ENCODE measurements around the gene GATAD2A. TPM values are rescaled to one million over a fixed set of nuclear protein-coding genes. Genes with fewer than 3 reads are reported as not detected.

The GATAD2A gene
- total and polyA plus RNA-seq, 2 of the 8 experiments (the other 6 are each of a cell fraction or from before 2014, with no cell fraction given): 38.4 to 205 TPM

DNA sequence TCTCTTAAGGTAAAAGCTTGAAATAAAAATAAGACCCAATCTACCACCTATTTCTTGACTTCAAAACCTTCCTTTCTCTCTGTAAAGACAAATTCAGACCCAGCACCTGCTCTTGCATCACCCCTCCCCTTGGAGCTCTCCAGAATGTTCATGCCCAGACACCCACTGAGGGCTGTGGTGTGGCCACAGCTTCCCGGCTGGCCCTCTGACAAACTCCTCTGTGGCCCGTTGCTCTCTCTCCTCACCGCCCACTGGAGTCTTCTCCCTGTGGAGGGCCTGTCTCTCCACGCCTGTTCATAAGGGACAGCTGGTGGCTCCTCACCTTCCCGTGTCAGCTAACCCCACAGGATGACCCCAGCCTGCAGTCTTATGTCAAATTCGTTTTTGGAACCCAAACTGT, 60.7 kb downstream of the GATAD2A start:
- Histone ChIP-seq H4K91ac (replicated peaks; ENCODE audit: insufficient read length, low read length) (no peak overlapping the region), H3K79me2 (ENCODE audit: control insufficient read depth in 1 of 2, insufficient read depth in 2 of 2, low read length in 2 of 2) (peaks cover 13 to 87% of the 10 kb centered on the region in 2 experiments), H3K23ac (ENCODE audit: insufficient read length) (no peak overlapping the region), H3K27me3 (replicated peaks in 1 of 4; ENCODE audit: control insufficient read depth in 3 of 4, extremely low read depth in 1 of 4, insufficient read depth in 3 of 4, low read length in 3 of 4) (no peaks in the 10 kb centered on the region), H3K27ac (ENCODE audit: low read depth, low read length) (no peak overlapping the region), H2BK15ac (ENCODE audit: low read length) (no peak overlapping the region), H2BK20ac (ENCODE audit: low read length) (no peak overlapping the region), H2BK12ac (ENCODE audit: low read depth, low read length) (no peak overlapping the region), H4K5ac (ENCODE audit: insufficient read length, low read depth, low read length) (no peak overlapping the region), H3K4ac (replicated peaks; ENCODE audit: insufficient read length, low read depth, low read length) (no peak overlapping the region), H3K36me3 (ENCODE audit: control insufficient read depth in 2 of 4, insufficient read depth in 4 of 4, low read length in 3 of 4) (peaks cover 8 to 40% (median 21%) of the 10 kb centered on the region in 4 experiments), H3K4me3 (ENCODE audit: extremely low read depth in 1 of 4, insufficient read depth in 2 of 4, low read depth in 3 of 4, low read length in 4 of 4) (no peak overlapping the region), H3K4me2 (ENCODE audit: insufficient read depth in 1 of 2, low read depth in 2 of 2, low read length in 2 of 2) (no peak overlapping the region), H3K79me1 (ENCODE audit: low read depth, low read length) (peaks cover 29% of the 10 kb centered on the region), H3K9ac (replicated peaks in 1 of 4; ENCODE audit: extremely low read depth in 1 of 4, low read depth in 3 of 4, low read length in 3 of 4) (no peak overlapping the region), H4K20me1 (replicated peaks in 1 of 2; ENCODE audit: control insufficient read depth in 1 of 2, insufficient read depth in 2 of 2, low read length in 2 of 2) (peaks cover 22 to 23% of the 10 kb centered on the region in 2 experiments), H3K4me1 (replicated peaks in 1 of 4; ENCODE audit: control insufficient read depth in 3 of 4, insufficient read depth in 4 of 4, low read length in 3 of 4) (peaks cover 24 to 36% (median 35%) of the 10 kb centered on the region in 4 experiments), H3K9me3 (ENCODE audit: insufficient read depth in 2 of 2, low read depth in 1 of 2, low read length in 1 of 2) (peaks cover 4 to 13% of the 10 kb centered on the region in 2 experiments; a peak in 3 of 4 replicates), H2BK120ac (replicated peaks; ENCODE audit: low read depth, low read length) (no peak overlapping the region), H2AFZ (ENCODE audit: low read length) (no peak overlapping the region), H2AK5ac (ENCODE audit: low read depth, low read length) (no peak overlapping the region), H3K18ac (ENCODE audit: extremely low read depth, low read length) (no peak overlapping the region), H2BK5ac (ENCODE audit: low read depth, low read length) (no peak overlapping the region), H3K14ac (ENCODE audit: insufficient read length) (no peak overlapping the region), H4K8ac (ENCODE audit: extremely low read depth, insufficient read depth, low read length) (no peak overlapping the region), H3K23me2 (ENCODE audit: low read depth, low read length) (peaks cover 2% of the 10 kb centered on the region; the same call in 1 of the 2 replicates), H3K56ac (replicated peaks; ENCODE audit: insufficient read length, low read depth, low read length) (no peak overlapping the region)
- DNase-seq (ENCODE audit: low read depth in 1 of 2, low spot score in 2 of 2) (no peak), FAIRE-seq (no peak)
- CTCF ChIA-PET (ENCODE audit: partially characterized antibody): interaction anchor here (0.6 kb wide), 2 partner anchors 91 to 466 kb away, joined by 3 to 5 read pairs; no protein-coding TSS in a partner anchor
- no peak for TF ChIP-seq SIX5 (IDR thresholded peaks at IDR 0.05; ENCODE audit: low read depth, low read length)
- POLR2A ChIA-PET (ENCODE audit: partially characterized antibody): interaction anchor here (1.1 to 3.4 kb wide), 2 partner anchors 9 to 22 kb away, joined by 3 to 16 read pairs; no protein-coding TSS in a partner anchor
- WGBS, 2 experiments (ENCODE audit: extremely low coverage in 1 of 2, insufficient coverage in 1 of 2, insufficient read length in 1 of 2, insufficient replicate concordance in 2 of 2, low coverage in 1 of 2, low lambda C conversion rate in 2 of 2, missing lambda C conversion rate in 1 of 2): 89% methylated on average over 6 of the region's 6 CpGs; no CpG with 5 or more reads in 1 of the 2 experiments

Data from H1 (cell line).